Ovary (tissue), 9 donors: ENCODE data around the gene LARGE2. TPM values are rescaled to one million over a fixed set of nuclear protein-coding genes. Genes with fewer than 3 reads are reported as not detected.

Experiments
- DNase-seq, 5 donors: peaks; one replicate each; pipeline ENCODE4 v3.0.0-alpha.2; 2019 to 2020
- H3K27ac ChIP-seq, 2 donors: fragments of 200-600 bp; one replicate each; pipeline versions ENCODE4 v1.5.1 to v1.8.0; 2019 to 2022
- H3K27me3 ChIP-seq: fragments of 200-600 bp; one replicate; pipeline ENCODE4 v1.8.0; 2022
- H3K36me3 ChIP-seq: fragments of 200-600 bp; sonication (generic); one replicate; pipeline ENCODE4 v1.5.1; 2019
- H3K4me1 ChIP-seq: one replicate; pipeline ENCODE4 v1.8.1; 2013; ENCODE audit warnings: mild to moderate bottlenecking, moderate library complexity; ENCODE audit not compliant: insufficient read depth
- H3K4me3 ChIP-seq: fragments of 200-600 bp; sonication (generic); one replicate; pipeline ENCODE4 v1.5.1; 2017
- H3K9me3 ChIP-seq, 2 donors: fragments of 200-600 bp in 1 of 2; sonication (generic) in 1 of 2; one replicate each; pipeline versions ENCODE4 v1.5.1 to v1.8.1; 2013 to 2019; ENCODE audit warnings: mild to moderate bottlenecking in 1 of 2, moderate library complexity in 1 of 2
- EP300 ChIP-seq: sonication (generic); formaldehyde crosslinking; IDR thresholded peaks from one replicate; pipeline ENCODE4 v1.6.1; 2017; ENCODE audit warnings: antibody characterized with exemption
- POLR2A ChIP-seq: fragments of 450-650 bp; IDR thresholded peaks from one replicate; pipeline ENCODE4 v1.6.1; 2017; ENCODE audit warnings: antibody characterized with exemption, mild to moderate bottlenecking, moderate library complexity
- WGBS, 3 donors: extraction: QIAGEN DNeasy Blood & Tissue Kit in 1 of 3; methylation state at CpG; one replicate each; pipeline versions ENCODE4 v1.1.5 to v1.1.7; 2013 to 2017; 5-methylcytosine and 5-hydroxymethylcytosine counted together
- intact Hi-C, 4 donors: fragments of 100-400 bp; cut with DNase I; formaldehyde crosslinking; loops; one replicate each; pipeline versions ENCODE4 v1.11.0 to v1.15.1; 2022 to 2023
- polyA plus RNA-seq, 2 donors: library from polyadenylated mRNA; stranded (reverse); fragments of 200-250 nt in 1 of 2; fragments of 350-450 nt in 1 of 2; fragmentation: Illumina TruSeq in 1 of 2; extraction: RNeasy Lipid Tissue Mini Kit (QIAGEN cat#74804) in 1 of 2; gene quantifications; one replicate each; pipeline ENCODE4 v1.2.3, GENCODE V29; 2013 to 2014
- total RNA-seq, 7 donors: library from RNA; depleted of rRNA in 2 of 7; stranded (reverse); fragments of >200 nt in 2 of 7; fragmentation: NEBNext Ultra II Directional in 3 of 7; extraction: Animal tissue kit (Norgen Biotek cat#: 25700) in 3 of 7; gene quantifications; one replicate each; pipeline versions ENCODE4 v1.1.0 to v1.2.4, GENCODE V29; 2016 to 2023
- TF ChIP-seq, protein P1 (sequence below), 3 donors: fragments of 450-650 bp in 2 of 3; fragments of 200-600 bp in 1 of 3; IDR thresholded peaks; one replicate each; pipeline versions ENCODE4 v1.5.1 to v1.8.0; 2016 to 2022; ENCODE audit warnings: antibody characterized with exemption in 3 of 3, mild to moderate bottlenecking in 1 of 3
- donor health status: DM: no; HTN: no; CAD: no; lungs with moderate emphysema.
- donor health status: DM: no; HTN: no; CAD: no.
- donor health status: Bipolar disorder and iron deficiency.
- donor health status: DM: yes; HTN: yes; CAD: no.
- donor health status: DM: no; HTN: no; CAD: no.
- donor health status: DM: yes; HTN: yes; CAD: no.

LARGE2 gene
- total and polyA plus RNA-seq, 9 donors, result 0.42 to 8.0 (median 3.2) TPM

DNA sequence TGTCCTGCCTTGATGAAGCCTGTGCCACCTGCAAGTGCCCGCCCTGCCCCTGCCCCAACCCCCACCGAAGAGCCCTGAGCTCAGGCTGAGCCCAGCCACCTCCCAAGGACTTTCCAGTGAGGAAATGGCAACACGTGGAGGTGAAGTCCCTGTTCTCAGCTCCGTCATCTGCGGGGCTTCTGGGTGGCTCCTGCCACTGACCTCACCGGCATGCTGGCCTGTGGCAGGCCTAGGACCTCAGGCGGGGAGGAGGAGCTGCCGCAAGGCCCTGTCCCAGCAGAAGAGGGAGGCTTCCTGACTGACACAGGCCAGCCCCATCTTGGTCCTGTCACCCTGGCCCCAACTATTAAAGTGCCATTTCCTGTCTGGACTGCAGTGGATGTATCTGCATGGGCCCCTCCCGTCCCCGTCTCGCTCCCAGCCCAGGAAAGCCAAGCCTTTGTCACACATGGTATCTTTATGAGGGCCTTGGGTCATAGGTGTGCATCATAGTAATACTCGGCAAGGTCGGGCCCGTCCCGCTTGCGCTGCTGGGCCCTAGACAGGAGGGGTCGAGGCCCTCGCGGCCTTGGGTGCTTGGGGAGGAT lies 16.3 kb upstream of the LARGE2 start:
- TF ChIP-seq, protein P1, sequence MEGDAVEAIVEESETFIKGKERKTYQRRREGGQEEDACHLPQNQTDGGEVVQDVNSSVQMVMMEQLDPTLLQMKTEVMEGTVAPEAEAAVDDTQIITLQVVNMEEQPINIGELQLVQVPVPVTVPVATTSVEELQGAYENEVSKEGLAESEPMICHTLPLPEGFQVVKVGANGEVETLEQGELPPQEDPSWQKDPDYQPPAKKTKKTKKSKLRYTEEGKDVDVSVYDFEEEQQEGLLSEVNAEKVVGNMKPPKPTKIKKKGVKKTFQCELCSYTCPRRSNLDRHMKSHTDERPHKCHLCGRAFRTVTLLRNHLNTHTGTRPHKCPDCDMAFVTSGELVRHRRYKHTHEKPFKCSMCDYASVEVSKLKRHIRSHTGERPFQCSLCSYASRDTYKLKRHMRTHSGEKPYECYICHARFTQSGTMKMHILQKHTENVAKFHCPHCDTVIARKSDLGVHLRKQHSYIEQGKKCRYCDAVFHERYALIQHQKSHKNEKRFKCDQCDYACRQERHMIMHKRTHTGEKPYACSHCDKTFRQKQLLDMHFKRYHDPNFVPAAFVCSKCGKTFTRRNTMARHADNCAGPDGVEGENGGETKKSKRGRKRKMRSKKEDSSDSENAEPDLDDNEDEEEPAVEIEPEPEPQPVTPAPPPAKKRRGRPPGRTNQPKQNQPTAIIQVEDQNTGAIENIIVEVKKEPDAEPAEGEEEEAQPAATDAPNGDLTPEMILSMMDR (IDR thresholded peaks at IDR 0.05), result no peak
- no peak for TF ChIP-seq POLR2A
- TF ChIP-seq EP300, result no peak
- Histone ChIP-seq H3K27me3 (no peaks in the 10 kb centered on the region), H3K36me3 (no peaks in the 10 kb centered on the region), H3K9me3 (no peaks in the 10 kb centered on the region), H3K27ac (no peak overlapping the region), H3K4me3 (no peak overlapping the region), H3K4me1 (no peaks in the 10 kb centered on the region)
- intact Hi-C loops, result no loop called here
- no peak for DNase-seq
- WGBS, 3 donors, result 72 to 84% (median 73%) methylated on average over 19 of the region's 19 CpGs

DNA sequence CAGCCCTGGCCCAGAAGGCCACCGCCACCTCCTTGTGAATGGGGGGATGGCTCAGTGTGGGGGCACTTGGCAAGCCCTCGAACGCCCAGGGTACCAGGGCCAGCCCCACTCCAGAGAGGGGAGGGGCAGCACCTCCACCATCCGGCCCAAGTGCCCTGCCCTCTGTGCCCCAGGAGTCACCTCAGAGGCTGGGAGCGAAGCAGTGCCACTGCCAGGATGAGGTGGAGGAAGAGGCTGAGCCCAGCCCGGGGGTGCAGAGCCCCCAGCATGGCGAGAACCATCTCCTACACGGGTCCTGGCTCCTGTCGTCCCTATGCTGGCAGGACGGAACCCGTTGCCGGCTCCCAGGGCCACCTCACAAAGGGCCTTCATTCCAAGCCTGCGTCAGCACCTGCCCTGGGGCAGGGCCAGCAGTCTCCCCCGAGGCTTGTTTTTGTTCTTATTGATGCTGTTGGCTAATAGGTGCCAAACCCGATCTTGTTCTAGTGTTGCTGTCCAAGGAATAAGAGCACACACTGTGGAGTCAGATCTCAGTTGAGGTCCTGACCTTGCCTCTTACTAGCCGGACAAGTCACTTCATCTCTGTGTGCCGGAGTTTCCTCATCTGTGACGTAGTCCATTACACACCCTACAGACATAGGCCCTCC lies 15.4 kb upstream of the LARGE2 start, which contains the start of gene FREY1:
Gene FREY1, minus strand, starts transcription at position 307 of the 647 bp plus-strand sequence. Its CDS starts 26 bp downstream, at position 281.
- no peak within 1 kb of the TSS for H3K27ac ChIP-seq
- H3K36me3 ChIP-seq, result no peaks in the 10 kb centered on the region
- 61 to 69% (median 63%) methylated on average over 18 of the region's 18 CpGs for WGBS, 3 donors
- no peak for DNase-seq
- intact Hi-C loops, result no loop called here
- H3K4me3 ChIP-seq, result no peak within 1 kb of the TSS
- H3K27me3 ChIP-seq, result no peaks in the 10 kb centered on the region
- no peaks in the 10 kb centered on the region for H3K9me3 ChIP-seq
- TF ChIP-seq POLR2A (no peak), EP300 (no peak)
- TF ChIP-seq, protein P1 (IDR thresholded peaks at IDR 0.05), result no peak
- no peaks in the 10 kb centered on the region for H3K4me1 ChIP-seq

DNA sequence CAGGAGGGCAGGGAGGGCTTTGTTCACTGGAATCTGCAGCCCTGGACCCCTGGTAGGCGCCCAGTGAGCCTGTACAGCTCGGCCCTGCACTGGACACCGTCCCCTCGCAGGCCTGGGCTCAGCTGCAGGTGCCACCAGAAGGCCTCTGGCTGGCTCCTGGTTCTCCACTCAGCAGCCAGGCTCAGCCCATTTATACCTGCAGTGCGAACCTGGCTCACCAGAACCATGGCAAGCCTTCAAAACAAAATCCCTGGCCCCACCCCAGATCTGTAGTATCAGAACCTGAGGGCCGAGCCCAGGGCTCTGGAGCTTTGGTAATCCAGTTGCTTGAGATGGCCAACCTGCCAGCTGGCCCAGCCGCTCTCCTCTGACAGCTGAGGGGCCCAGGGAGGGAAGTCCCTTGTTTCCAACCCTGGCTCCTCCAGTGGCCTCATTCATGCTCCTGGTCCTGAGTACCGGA lies 14.5 kb upstream of the LARGE2 start:
- no peaks in the 10 kb centered on the region for H3K36me3 ChIP-seq
- H3K27ac ChIP-seq, result no peak overlapping the region

DNA sequence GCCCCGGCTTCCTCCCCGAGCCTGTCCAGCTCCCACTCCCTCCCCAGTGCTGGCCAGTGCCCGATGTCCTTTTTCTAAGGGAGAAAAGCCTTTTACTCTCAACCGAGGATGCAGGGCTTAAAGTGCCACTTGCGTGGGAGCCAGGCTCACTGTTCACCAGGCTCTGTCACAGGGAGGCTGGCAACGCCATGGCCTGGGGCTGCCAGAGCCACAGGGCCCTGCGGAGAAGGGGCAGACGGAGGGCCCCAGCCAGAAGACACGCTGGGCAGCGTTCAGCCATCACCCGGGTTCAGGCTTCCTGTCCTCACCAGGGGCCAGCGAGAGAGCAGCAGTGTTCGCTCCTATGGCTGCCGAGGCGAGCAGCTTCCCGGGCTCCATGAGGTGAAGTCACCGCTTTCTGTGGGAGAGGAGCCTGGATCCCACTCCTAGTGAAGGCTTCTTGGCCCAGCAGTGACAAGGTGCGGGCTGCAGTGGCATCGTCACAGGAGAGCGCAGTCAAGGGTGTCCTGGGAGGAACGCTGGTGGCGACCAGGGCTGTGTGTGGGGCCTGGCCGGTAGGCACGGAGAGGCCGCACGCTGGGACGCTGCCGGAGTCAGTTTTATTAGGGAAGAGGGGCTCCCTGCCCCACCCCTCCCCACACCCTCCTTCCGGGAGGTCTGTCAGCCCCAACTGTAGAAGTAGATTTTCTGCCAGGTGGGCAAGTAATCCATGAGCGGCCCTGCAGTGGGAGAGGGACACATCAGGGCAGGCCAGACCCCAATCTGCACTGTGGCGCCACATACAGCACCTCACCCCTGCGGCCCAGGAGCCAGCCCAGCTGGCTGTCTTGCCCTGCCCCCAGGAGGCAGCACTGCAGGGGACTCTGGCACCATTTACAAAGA lies 12.6 kb upstream of the LARGE2 start:
- Histone ChIP-seq H3K27ac (no peak overlapping the region), H3K36me3 (no peaks in the 10 kb centered on the region), H3K27me3 (no peaks in the 10 kb centered on the region), H3K4me3 (no peak overlapping the region), H3K4me1 (no peaks in the 10 kb centered on the region), H3K9me3 (no peaks in the 10 kb centered on the region)
- DNase-seq, result no peak
- intact Hi-C loops, result loop anchor here in 2 of 4 donors (5.0 kb wide), 2 partner anchors 58 to 243 kb away; partner anchors contain the start of gene CHST1 (in 1 of the 2)
- TF ChIP-seq POLR2A (no peak), EP300 (no peak)
- TF ChIP-seq, protein P1 (IDR thresholded peaks at IDR 0.05), result no peak
- 83 to 85% (median 84%) methylated on average over 30 to 32 of the region's 32 CpGs for WGBS, 3 donors

More for the DNA sequence above, 14.5 kb upstream of the LARGE2 start:
- no peak for DNase-seq
- 59 to 61% (median 60%) methylated on average over 8 of the region's 8 CpGs for WGBS, 3 donors
- Histone ChIP-seq H3K4me1 (no peaks in the 10 kb centered on the region), H3K9me3 (no peaks in the 10 kb centered on the region), H3K27me3 (no peaks in the 10 kb centered on the region), H3K4me3 (no peak overlapping the region)
- TF ChIP-seq EP300 (no peak), POLR2A (no peak)
- TF ChIP-seq, protein P1 (IDR thresholded peaks at IDR 0.05), result no peak
- intact Hi-C loops, result no loop called here
